Osteoblast (primary cell): ENCODE measurements around the gene RASD1. TPM values are rescaled to one million over a fixed set of nuclear protein-coding genes. Genes with fewer than 3 reads are reported as not detected.

Experiments used
- DNase-seq: peaks from one replicate; pipeline ENCODE4 v3.0.0; 2011; ENCODE audit warnings: low spot score, mixed read lengths; ENCODE audit not compliant: insufficient read length; ENCODE audit errors: missing footprints
- H2AFZ ChIP-seq: 2 replicates; pipeline ENCODE4 v1.6.0; 2011; ENCODE audit warnings: mild to moderate bottlenecking, low read length
- H3K27ac ChIP-seq: 2 replicates; pipeline ENCODE4 v1.5.1; 2011; ENCODE audit warnings: mild to moderate bottlenecking, low read depth, low read length, moderate library complexity
- H3K27me3 ChIP-seq: 2 replicates; pipeline ENCODE4 v1.6.0; 2012; ENCODE audit warnings: mild to moderate bottlenecking, control low read depth, inconsistent platforms, low read length, moderate library complexity; ENCODE audit not compliant: insufficient read depth
- H3K36me3 ChIP-seq: 2 replicates; pipeline ENCODE4 v1.5.1; 2011; ENCODE audit warnings: mild to moderate bottlenecking, low read length, control low read depth, moderate library complexity; ENCODE audit not compliant: insufficient read depth
- H3K4me1 ChIP-seq: 2 replicates; pipeline ENCODE4 v1.5.1; 2011; ENCODE audit warnings: mild to moderate bottlenecking, low read length, control low read depth, moderate library complexity; ENCODE audit not compliant: insufficient read depth
- H3K4me2 ChIP-seq: 2 replicates; pipeline ENCODE4 v1.6.0; 2011; ENCODE audit warnings: mild to moderate bottlenecking, low read length; ENCODE audit not compliant: insufficient read depth
- H3K4me3 ChIP-seq: fragments of 200-600 bp; sonication (generic); 3 replicates; pipeline ENCODE4 v1.5.1; 2012; ENCODE audit warnings: mild to moderate bottlenecking, low read length, inconsistent platforms; ENCODE audit not compliant: insufficient read depth
- H3K79me2 ChIP-seq: 2 replicates; pipeline ENCODE4 v1.6.0; 2012; ENCODE audit warnings: mild to moderate bottlenecking, low read length, control low read depth, inconsistent platforms; ENCODE audit not compliant: insufficient read depth
- H3K9me3 ChIP-seq: 2 replicates; pipeline ENCODE4 v1.5.1; 2011; ENCODE audit warnings: low read depth, low read length, control low read depth
- H4K20me1 ChIP-seq: 2 replicates; pipeline ENCODE4 v1.6.0; 2012; ENCODE audit warnings: mild to moderate bottlenecking, low read length, control low read depth; ENCODE audit not compliant: insufficient read depth
- CTCF ChIP-seq: IDR thresholded peaks from 2 replicates; pipeline ENCODE4 v1.5.1; 2011; ENCODE audit warnings: mild to moderate bottlenecking, low read depth, low read length, moderate library complexity; ENCODE audit errors: extremely low read depth
- total RNA-seq: library from RNA; depleted of rRNA; stranded (reverse); fragments of >200 nt; gene quantifications from 2 replicates; pipeline ENCODE4 v1.2.3, GENCODE V29; 2012

RASD1 gene
- total RNA-seq, 1 donor = 13.8 TPM

- H2AFZ ChIP-seq = peak overlapping the region; percentile 72
- H4K20me1 ChIP-seq = no peaks in the 10 kb centered on the region
- TF ChIP-seq CTCF = no peak
- no peaks in the 10 kb centered on the region for H3K36me3 ChIP-seq
- H3K27me3 ChIP-seq = peaks cover 3% of the 10 kb centered on the region
- peaks cover 12% of the 10 kb centered on the region for H3K4me1 ChIP-seq
- DNase-seq = peak; percentile 84
- H3K27ac ChIP-seq = no peak overlapping the region
- no peaks in the 10 kb centered on the region for H3K9me3 ChIP-seq
- H3K4me3 ChIP-seq = peak overlapping the region; percentile 79
- H3K79me2 ChIP-seq = no peaks in the 10 kb centered on the region
- peak overlapping the region; percentile 95 for H3K4me2 ChIP-seq
Observed at GRCh38 chr17:17497065-17497844, 1.1 kb upstream of the RASD1 start.

- Histone ChIP-seq H3K4me3 (peak overlapping the region; percentile 79), H3K79me2 (no peaks in the 10 kb centered on the region), H3K4me1 (peaks cover 12% of the 10 kb centered on the region), H3K27me3 (no peaks in the 10 kb centered on the region), H3K9me3 (no peaks in the 10 kb centered on the region), H3K36me3 (peaks cover 10% of the 10 kb centered on the region), H4K20me1 (no peaks in the 10 kb centered on the region), H3K4me2 (peak overlapping the region; percentile 95), H2AFZ (peak overlapping the region; percentile 31), H3K27ac (peak overlapping the region; percentile 53)
- no peak for TF ChIP-seq CTCF
- peak; percentile 92 for DNase-seq
Observed at GRCh38 chr17:17495536-17496188, 533 bp downstream of the RASD1 start.

GRCh38 chr17:17494870-17495535, 1.2 kb downstream of the RASD1 start:
- Histone ChIP-seq H3K4me1 (peaks cover 12% of the 10 kb centered on the region), H3K27ac (peak overlapping the region; percentile 51), H3K9me3 (no peaks in the 10 kb centered on the region), H3K27me3 (no peaks in the 10 kb centered on the region), H3K36me3 (peaks cover 10% of the 10 kb centered on the region), H3K4me3 (peak overlapping the region; percentile 79), H3K79me2 (no peaks in the 10 kb centered on the region), H4K20me1 (no peaks in the 10 kb centered on the region), H3K4me2 (peak overlapping the region; percentile 95), H2AFZ (peak overlapping the region; percentile 31)
- peak; percentile 76 for DNase-seq
- no peak for TF ChIP-seq CTCF

- Histone ChIP-seq H4K20me1 (peaks cover 4% of the 10 kb centered on the region), H3K27ac (no peak overlapping the region), H2AFZ (peak overlapping the region; percentile 6), H3K27me3 (no peaks in the 10 kb centered on the region), H3K4me2 (peak overlapping the region; percentile 95), H3K4me3 (peak overlapping the region; percentile 79), H3K36me3 (peaks cover 10% of the 10 kb centered on the region), H3K9me3 (no peaks in the 10 kb centered on the region), H3K4me1 (peaks cover 12% of the 10 kb centered on the region), H3K79me2 (no peaks in the 10 kb centered on the region)
- no peak for DNase-seq
- TF ChIP-seq CTCF = no peak
Observed at GRCh38 chr17:17494499-17494869, 1.7 kb downstream of the RASD1 start.
